HG03354 (cell line): ENCODE measurements around the gene PGAP3.
"Not testable (repeated sequence)": the region's sequence is repeated elsewhere in the genome, so short reads cannot be mapped to it uniquely, and the experiment has no call there.

Experiments used
- ATAC-seq: cut with Tn5 transposase; IDR thresholded peaks from one replicate; pipeline ENCODE4 v1.9.1; 2021; ENCODE audit warnings: mild to moderate bottlenecking; ENCODE audit not compliant: unreplicated experiment, poor library complexity, severe bottlenecking

The PGAP3 gene

DNA sequence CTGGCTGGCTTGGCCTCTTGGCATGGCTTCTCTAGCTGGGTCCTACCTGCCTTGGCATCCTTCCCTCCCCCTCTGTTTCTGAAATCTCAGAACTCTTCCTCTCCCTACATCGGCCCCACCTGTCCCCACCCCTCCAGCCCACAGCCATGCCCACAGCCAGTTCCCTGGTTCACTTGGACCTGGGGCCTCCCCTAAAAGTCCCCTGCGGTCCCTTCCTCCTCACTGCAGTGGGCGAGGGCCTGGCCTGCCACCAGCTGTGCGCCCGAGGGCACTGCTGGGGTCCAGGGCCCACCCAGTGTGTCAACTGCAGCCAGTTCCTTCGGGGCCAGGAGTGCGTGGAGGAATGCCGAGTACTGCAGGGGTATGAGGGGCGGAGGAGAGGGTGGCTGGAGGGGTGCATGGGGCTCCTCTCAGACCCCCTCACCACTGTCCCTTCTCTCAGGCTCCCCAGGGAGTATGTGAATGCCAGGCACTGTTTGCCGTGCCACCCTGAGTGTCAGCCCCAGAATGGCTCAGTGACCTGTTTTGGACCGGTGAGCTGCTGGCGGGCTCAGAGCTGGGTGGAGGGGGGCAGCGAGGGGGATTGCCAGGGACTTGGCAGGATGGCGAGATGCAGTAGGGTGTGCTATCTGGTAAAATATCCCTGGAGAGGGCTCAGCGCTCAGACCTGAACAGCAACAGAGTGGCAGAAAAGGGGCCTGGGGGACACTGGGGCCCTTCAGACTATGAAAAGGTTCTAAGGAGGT, 28.4 kb upstream of the PGAP3 start:
- ATAC-seq: no peak

DNA sequence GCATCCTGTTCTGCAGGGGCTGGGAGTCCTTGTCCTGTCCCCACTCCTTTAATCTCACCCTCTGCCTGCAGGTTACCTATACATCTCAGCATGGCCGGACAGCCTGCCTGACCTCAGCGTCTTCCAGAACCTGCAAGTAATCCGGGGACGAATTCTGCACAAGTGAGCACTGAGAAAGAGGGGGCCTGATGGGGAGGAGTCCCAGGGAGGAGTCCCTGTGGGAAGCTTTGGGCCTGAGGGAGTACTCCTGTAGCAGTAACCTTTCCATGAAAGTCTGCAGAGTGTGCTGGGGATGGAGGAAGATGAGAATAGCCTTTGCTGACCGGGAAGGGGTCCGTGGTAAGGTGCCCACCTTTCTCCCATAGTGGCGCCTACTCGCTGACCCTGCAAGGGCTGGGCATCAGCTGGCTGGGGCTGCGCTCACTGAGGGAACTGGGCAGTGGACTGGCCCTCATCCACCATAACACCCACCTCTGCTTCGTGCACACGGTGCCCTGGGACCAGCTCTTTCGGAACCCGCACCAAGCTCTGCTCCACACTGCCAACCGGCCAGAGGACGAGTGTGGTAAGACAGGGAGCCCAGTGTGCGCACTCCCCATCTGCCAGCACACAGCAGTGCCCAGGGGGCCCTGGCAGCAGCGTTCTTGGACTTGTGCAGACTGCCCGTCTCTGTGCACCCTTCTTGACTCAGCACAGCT, 27.7 kb upstream of the PGAP3 start:
- ATAC-seq: no peak

DNA sequence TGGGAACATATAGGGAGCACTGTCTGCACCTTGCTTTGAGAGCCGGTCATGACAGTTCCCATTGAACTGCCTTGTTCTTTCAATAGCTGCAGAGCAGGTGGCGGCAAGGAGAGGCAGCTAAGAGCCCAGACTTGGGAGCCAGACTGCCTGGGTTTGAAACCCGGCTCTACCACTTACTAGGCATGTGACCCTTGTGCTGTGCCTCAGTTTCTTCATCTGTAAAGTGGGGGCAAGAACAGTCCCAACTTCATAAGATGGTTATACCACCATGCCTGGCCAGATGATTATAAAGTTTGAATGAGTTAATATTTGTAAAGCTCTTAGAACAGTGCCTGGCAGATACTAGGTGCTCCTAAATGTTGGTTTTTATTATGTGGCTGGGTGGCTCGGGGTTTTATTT, 26.4 kb upstream of the PGAP3 start:
- no peak for ATAC-seq

DNA sequence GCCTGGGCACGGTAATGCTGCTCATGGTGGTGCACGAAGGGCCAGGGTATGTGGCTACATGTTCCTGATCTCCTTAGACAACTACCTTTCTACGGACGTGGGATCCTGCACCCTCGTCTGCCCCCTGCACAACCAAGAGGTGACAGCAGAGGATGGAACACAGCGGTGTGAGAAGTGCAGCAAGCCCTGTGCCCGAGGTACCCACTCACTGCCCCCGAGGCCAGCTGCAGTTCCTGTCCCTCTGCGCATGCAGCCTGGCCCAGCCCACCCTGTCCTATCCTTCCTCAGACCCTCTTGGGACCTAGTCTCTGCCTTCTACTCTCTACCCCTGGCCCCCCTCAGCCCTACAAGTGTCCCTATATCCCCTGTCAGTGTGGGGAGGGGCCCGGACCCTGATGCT, 24.0 kb upstream of the PGAP3 start:
- ATAC-seq: no peak

DNA sequence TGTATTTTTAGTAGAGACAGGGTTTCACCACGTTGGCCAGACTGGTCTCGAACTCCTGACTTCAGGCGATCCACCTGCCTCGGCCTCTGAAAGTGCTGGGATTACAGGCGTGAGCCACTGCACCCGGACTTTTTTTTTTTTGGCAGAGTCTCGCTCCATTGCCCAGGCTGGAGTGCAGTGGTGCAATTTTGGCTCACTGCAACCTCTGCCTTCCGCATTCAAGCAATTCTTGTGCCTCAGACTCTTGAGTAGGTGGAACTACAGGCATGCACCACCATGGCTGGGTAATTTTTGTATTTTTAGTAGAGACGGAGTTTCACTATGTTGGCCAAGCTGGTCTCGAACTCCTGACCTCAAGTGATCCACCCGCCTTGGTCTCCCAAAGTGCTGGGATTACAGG, 23.2 kb upstream of the PGAP3 start:
- not testable (repeated sequence) for ATAC-seq

DNA sequence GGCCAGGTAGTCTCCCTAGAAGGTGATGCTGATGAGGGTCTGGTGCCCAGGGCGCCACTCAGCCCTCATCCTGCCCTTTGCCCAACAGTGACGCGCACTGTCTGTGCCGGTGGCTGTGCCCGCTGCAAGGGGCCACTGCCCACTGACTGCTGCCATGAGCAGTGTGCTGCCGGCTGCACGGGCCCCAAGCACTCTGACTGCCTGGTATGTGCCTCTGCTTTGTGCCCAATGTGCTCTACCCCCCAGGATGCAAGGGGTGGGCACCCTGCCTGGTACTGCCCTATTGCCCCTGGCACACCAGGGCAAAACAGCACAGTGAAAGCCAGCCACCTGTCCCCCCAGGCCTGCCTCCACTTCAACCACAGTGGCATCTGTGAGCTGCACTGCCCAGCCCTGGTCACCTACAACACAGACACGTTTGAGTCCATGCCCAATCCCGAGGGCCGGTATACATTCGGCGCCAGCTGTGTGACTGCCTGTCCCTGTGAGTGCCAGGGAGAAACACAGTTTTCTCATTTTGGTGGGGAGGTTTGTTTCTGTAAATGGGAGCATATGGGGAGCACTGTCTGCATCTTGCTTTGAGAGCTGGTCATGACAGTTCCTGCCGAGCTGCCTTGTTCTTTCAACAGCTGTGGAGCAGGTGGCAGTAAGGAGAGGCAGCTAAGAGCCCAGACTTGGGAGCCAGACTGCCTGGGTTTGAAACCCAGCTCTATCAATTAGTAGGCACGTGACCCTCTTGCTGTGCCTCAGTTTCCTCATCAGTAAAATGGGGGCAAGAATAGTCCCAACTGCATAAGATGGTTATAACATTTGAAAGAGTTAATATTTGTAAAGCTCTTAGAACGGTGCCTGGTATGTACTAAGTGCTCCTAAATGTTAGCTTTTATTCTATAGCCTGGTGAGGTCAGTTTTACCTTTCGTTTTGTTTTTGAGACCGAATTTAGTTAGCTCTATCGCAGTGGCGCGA, 22.4 kb upstream of the PGAP3 start:
- no peak for ATAC-seq

DNA sequence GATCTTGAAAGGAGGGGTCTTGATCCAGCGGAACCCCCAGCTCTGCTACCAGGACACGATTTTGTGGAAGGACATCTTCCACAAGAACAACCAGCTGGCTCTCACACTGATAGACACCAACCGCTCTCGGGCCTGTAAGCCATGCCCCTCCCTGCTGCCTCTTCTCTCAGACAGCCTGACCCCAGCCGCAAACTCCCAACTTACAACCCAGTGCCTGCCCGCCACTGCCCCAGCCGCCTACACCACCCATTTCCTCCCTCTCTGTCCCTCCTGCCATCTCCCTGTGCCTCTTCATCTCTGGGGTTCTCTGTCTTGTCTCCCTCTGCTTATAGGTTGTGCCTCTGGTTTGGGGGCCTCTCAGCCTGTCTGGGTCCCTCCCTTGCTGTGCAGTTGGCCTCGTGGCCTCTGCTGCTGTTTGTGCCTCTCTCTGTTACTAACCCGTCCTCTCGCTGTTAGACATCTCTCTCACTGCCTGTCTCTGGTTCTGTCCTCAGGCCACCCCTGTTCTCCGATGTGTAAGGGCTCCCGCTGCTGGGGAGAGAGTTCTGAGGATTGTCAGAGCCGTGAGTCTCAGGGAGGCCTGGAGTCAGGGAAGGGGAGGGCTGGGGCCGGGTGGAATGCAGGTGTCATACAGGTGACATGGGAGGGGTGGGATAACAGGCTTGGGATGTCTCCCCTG, 21.6 kb upstream of the PGAP3 start:
- no peak for ATAC-seq

DNA sequence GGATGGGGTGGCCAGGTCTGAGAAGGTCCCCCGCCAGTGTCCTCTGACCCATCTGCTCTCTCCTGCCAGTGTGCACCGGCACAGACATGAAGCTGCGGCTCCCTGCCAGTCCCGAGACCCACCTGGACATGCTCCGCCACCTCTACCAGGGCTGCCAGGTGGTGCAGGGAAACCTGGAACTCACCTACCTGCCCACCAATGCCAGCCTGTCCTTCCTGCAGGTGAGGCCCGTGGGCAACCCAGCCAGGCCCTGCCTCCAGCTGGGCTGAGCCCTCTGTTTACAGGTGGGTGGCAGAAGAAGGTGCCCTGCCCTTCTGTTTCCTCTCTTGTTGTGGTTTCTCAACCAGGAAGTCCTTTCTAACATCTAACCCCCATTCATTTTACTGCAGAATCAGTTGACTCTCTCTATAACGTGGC, 19.1 kb upstream of the PGAP3 start:
- no peak for ATAC-seq

DNA sequence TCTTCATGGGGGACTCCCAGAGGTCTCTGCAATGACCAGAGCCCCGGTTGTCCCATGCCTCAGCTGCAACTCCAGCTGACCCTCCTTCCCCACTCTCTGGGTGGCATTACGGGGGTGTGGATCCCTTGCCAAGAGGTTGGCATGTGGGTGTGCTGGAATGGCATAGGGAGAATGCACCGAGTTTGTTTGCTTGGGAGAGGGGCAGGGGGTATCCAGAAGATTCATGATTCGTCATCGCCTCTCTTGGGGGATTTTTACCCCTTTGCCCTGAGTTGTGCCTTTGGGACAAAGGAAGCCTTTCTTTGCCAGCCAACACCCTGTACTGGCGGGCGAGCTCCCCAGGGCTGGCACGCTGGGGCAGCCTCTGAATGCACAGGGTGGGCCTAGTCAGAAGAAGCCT, 18.5 kb upstream of the PGAP3 start:
- ATAC-seq: no peak

DNA sequence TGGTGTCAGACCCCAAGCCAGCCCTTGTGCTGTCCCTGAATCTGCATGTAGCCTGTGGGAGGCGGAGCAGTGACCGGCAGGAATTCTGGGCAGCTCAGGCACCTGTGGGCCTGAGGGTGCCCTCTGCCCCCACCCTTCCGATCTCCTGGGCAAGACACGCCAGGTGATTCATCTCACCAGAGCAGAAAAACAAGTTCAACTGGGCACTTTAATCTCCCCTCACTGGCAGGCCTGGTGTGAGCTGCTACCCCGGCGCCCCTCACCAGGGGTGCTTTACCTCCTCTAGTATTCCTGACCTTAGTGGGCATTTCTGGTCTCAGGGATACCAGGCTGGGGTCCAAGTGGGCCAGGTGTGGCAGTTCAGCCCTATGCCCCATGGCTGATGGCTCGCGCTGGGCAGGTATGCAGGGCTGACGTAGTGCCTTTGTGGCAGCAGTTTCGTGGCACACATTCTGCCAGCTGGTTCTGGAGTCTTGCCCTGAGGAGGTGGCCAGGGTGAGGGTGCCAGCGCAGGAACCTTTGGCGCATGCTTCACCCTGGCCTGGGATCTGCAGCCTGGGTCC, 18.0 kb upstream of the PGAP3 start:
- no peak for ATAC-seq

DNA sequence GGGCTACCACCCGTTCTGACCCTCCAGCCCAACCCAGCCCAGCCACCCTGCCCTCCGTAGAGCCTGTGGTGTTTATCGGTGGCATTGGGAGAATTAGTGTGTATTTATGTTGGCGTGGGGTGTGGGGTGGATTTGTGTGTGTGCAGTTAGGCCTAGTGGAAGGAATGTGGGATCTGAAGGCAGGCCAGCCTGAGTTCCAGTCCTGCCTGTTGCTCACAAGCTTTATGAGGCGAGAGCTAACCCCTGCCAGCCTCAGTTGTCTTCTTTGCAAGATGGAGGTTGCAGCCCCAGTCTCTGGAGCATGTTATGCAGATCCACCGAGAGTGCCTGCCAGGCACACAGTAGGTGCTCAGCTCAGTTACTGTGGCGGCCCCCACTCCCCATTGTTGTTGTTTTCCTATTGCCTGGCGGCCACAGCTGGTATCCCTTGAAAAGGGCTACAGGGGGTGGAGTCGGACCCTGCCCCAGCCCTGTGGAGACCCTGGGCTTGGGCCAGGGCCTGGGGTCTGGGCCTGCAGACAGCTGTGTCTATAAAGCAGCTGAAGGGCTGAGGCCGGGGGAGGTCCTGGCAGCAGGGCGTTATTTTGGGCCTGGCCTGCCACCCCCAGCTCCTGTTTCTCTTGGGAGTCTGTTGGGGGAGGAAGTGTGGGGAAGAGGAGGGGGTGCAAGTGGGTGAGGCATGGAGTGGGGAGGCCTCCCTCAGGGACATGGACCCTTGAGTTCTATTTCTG, 17.1 kb upstream of the PGAP3 start:
- ATAC-seq: no peak

DNA sequence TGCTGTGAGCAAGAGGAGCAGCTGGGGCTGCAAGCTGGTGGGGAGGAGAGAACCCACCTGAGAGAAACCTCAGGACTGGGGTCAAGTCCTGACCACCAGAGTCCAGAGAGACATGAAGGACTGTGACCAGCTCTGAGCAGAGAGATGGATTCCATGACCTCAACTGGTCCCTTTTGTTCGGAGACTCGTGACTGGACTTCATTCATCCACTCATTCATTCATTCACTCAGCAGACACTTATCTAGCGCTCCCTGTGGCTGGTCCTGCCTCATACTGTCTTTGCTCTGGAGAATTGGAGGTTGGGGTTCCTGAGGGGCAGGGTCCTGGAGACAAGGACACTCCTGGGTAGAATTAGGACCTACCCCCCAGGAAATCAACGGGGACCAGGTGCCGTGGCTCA, 16.1 kb upstream of the PGAP3 start:
- ATAC-seq: no peak

DNA sequence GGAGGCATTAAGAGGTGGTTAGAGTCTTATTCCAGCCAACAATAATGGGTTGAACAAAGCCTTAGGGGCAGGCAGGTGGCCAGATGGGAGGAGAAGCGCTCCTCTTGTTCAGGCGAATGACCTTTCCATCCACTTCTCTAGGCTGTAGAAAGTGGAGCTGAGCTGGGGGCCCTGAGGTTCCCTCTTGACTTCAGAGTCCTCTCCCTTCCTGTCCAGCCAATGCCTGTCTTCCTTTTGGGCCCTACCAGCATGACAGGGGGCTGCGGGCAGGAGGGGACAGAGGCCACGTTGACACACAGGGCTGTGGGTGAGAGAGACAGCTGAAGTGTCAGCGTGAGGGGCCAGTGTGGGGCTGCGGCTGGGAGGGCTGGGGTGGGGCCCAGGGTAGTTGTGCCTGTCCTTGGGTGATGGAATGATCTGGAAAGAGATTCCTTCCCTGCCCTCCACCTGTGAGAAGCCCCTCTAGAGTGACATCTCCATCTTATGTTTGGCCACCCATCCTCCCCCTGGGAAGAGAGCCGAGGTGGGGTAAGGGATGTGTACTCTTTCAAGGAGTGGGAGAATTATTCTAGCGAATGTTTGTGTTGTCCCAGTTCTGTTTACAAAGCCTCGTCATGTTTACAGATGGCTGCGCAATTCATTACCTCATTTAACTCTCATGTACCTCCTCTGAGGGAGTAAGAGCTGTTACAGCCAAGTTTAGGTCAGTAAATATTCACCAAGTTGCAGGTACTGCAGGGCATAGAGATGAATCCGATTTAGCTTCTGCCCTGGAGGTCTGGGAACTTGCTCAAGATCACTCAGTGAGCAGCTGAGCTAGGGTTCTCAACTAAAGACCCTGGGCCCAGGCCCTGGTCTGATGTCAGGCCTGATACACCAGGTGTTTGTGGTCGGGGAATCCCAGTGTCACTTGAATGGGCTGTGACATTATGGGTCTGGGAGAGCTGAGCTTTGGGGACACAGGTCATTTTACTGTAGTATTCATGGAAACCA, 15.3 kb upstream of the PGAP3 start:
- no peak for ATAC-seq

DNA sequence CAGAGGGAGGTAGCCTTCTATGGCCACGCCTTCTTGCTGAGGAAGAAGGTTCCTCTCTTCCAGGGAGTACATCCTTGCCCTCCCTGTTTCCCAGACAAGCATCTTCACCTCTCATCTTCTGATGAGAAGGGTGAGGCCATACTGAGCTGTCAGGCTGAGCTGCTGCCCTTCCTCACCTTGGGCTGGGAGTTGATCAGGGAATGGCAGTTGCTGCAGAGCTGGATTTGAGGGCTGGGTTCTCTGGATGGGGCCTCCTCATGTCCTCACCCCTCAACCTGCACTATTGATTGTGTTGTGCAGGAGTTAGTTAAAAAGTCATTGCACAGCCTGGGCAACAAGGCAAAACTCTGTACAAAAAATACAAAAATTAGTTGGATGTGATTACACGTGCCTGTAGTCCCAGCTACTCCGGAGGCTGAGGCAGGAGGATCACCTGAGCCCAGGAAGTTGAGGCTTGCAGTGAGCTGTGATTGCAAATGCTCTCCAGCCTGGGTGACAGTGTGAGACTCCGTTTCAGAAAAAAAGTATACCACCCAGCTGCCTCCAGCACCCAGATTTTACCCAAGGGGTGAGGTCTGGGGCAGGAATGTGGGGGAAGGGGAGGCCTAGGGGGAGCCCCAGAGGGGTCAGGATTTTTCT, 14.0 kb upstream of the PGAP3 start:
- no peak for ATAC-seq

DNA sequence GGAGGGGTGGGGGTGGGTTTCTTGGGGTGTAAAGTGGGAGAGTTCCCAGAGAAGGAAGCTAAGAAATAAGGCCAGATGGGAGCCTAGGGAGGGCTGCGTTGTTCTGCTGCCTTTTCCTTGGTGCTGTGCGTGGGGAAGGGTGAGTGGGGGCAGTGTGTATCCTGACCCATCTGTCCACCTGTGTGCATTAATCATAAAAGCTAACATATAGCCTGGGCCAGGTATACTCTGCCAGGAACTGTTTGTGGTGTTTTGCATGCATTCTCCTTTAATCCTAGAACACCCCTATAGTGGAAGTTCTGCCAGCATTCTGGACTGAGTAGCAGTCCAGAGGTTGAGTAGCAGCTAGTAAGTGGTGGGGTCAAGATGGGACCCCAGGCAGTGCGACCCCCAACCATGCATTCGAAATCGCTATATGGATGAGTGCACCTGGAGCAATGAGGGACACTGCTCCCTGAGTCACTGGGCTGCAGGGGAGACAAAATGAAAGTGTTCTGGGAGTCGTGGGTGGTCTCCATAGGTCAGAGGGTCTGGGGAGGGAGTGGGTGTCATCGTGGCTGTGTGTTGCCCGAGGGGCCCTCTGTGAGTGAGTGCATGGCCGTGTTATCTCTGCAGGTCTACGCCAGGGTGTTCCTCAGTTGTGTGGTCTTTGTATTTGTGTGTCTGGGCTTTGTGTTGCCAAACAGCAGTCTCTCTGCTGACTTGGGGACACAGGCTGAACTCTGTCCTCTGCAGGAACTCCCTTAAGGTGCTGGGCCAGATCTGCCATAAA, 13.3 kb upstream of the PGAP3 start:
- no peak for ATAC-seq

DNA sequence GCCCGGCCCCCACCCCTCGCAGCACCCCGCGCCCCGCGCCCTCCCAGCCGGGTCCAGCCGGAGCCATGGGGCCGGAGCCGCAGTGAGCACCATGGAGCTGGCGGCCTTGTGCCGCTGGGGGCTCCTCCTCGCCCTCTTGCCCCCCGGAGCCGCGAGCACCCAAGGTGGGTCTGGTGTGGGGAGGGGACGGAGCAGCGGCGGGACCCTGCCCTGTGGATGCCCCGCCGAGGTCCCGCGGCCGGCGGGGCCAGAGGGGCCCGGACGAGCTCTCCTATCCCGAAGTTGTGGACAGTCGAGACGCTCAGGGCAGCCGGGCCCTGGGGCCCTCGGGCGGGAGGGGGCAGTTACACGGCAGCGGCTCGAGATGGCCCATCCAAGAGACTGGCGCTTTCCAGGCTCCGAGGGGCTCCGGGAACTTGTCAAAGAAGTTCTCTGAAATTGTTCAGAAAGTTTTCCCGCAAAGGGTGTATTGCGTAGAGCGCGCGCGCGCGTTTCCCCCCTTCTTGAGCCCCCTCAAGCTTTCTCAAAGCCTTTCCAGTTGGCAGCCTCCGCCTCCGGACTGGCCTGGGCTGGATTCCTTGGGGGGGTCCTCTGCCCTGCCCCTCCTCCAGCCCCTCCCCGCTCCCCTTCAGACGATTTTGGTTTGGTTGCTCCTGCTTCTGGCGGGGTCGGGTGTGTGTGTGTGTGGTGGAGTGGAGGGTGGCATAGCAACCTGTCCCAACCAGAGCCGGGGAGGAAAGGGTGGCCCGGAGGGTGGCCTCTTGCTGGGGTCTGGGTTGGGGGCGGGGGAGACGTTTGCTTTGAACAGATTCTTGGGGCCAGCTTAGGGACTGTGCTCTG, 12.5 kb upstream of the PGAP3 start:
- ATAC-seq: no peak
